GM12875 (cell line): Measurements from ENCODE around the gene DIP2C.

Source experiments
- H3K4me3 ChIP-seq: one replicate; pipeline ENCODE4 v1.5.1; 2011; ENCODE audit warnings: low read depth, low read length, control low read depth
- TF ChIP-seq, protein P1 (sequence below): IDR thresholded peaks from 2 replicates; pipeline ENCODE4 v1.5.1; 2011; ENCODE audit warnings: low read depth, mild to moderate bottlenecking, control low read depth, inconsistent platforms, low read length, moderate library complexity, borderline replicate concordance; ENCODE audit not compliant: insufficient read depth

Gene DIP2C

DNA sequence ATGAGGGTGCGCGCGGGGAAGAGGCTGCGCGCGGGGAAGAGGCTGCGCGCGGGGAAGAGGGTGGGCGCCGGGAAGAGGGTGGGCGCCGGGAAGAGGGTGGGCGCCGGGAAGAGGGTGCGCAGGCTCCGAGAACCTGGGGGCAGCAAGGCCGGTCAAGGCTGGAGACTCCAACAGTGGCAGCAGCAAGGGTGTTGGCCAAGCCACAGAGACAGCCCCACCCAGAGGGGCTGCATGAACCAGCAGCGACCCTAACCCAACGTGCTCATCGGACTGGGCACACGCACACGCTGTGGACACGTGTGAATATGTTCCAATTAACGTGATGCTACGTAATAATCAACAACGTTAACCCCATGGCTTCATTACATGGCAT, 48.8 kb downstream of the DIP2C start:
- TF ChIP-seq, protein P1, sequence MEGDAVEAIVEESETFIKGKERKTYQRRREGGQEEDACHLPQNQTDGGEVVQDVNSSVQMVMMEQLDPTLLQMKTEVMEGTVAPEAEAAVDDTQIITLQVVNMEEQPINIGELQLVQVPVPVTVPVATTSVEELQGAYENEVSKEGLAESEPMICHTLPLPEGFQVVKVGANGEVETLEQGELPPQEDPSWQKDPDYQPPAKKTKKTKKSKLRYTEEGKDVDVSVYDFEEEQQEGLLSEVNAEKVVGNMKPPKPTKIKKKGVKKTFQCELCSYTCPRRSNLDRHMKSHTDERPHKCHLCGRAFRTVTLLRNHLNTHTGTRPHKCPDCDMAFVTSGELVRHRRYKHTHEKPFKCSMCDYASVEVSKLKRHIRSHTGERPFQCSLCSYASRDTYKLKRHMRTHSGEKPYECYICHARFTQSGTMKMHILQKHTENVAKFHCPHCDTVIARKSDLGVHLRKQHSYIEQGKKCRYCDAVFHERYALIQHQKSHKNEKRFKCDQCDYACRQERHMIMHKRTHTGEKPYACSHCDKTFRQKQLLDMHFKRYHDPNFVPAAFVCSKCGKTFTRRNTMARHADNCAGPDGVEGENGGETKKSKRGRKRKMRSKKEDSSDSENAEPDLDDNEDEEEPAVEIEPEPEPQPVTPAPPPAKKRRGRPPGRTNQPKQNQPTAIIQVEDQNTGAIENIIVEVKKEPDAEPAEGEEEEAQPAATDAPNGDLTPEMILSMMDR = no peak
- H3K4me3 ChIP-seq = no peak overlapping the region

DNA sequence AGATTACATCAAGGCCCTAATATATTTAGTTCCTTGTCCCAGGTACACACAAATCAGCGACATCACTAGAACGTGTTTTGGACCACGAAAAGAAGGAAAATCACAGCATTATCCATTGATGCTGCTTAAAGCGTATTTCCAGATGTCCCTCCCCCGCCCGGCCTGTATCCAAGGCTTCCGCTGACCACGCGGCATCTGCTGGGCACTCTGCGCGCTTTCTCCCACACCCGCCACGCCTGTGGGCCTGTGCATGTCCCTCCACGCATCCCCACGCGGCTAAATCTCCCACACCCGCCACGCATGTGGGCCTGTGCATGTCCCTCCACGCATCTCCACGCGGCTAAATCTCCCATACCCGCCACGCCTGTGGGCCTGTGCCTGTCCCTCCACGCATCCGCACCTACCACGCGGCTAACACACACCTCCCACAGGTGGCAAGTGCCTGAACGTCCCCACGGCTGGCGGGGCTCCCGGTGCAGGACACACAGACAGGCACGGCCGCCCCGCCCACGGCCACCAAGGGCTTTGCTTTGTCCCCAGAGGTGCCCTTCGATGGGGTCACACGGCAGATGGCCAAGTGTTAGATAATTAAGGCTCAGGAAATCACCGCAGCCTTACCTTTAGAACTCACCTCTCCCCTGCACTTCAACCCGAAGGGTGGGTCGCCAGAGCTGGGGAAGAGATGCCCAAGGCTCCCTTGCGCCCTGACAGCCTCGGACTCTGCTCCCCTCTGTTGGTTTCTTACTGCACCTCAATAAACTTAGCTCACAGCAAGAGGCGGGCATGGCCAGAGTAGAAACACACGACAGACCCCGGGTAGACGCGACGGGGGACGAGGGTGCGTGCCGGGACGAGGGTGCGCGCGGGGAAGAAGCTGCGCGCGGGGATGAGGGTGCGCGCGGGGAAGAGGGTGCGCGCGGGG, 49.5 kb downstream of the DIP2C start:
- H3K4me3 ChIP-seq = no peak overlapping the region

DNA sequence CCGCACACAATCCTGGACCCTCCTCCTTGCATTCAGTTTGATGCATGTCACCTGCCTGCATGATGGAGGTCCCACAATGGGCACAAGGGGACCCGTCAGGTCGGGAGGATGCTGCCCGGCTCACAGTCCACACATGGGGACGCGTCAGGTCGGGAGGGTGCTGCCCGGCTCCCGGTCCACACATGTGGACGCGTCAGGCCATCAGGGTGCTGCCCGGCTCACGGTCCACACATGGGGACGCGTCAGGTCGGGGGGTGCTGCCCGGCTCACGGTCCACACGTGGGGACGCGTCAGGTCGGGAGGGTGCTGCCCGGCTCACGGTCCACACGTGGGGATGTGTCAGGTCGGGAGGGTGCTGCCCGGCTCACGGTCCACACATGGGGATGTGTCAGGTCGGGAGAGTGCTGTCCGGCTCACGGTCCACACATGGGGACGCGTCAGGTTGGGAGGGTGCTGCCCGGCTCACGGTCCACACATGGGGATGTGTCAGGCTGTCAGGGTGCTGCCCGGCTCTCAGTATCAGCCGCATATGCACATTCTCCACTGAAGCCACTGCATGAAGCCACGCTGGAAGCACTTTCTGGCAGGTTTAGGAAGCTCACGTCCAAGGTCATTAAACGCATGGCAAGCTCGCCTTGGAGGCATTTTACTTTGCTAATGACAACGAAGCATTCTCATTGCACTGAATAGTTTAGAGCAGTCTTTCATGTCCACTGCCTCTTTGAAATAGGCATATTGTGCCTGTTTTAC, 50.3 kb downstream of the DIP2C start:
- TF ChIP-seq, protein P1 = no peak
- H3K4me3 ChIP-seq = no peak overlapping the region

More for the DNA sequence above, 49.5 kb downstream of the DIP2C start:
- TF ChIP-seq, protein P1 = no peak

DNA sequence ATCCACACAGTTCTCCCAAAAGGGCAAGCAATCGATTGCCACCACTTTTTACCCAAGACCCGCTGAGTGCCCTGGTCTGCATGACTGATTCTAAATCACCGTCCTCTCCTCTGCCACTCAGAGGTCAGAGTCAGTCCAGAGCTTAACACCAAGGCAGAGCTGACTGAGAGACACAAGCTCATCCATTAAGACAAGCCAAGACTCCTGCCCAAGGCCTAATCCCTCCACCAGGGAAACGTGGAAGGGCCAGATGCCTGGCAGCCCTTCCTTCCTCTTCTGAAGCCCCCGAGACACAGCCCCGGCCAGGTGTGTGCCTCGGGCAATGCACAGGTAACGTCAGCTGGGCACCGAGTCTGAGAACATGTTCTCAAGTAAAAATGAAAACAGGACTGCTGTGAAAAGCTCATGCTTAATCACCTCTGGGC, 51.7 kb downstream of the DIP2C start:
- no peak overlapping the region for H3K4me3 ChIP-seq
- TF ChIP-seq, protein P1 = no peak

DNA sequence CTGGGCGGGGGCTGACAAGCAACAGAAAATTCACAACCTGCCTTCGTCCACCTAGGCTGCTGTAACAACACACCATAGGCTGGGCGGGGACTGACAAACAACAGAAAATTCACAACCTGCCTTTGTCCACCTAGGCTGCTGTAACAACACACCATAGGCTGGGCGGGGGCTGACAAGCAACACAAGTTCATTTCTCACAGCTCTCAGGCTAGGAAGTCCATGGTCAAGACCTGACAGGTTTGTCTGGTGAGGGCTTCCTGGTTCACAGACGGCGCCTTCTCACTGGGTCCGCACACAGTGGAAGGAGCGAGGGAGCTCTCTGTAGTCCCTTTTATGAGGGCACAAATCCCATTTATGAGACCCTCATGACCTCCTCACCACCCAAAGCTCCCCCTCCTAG, 52.2 kb downstream of the DIP2C start:
- TF ChIP-seq, protein P1 = no peak
- H3K4me3 ChIP-seq = no peak overlapping the region

DNA sequence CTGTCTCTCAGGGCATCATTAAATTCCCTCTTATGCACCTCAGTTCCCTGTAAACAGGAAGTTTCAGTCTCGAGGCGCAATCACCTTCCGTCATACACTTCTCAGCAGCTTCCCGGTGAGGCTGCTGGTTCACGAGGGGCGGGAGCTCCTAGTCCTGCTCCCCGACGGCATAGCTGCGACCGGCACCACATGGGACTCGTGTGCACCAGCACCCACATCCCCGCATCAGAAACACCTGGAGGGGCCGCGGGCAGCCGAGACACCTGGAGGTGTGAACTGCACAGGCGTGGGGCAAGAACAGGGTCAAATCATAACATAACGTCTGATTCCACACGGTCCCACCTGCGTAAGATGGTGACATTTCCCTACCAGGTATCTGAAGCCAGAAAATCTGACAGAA, 52.7 kb downstream of the DIP2C start:
- H3K4me3 ChIP-seq = no peak overlapping the region
- TF ChIP-seq, protein P1 = no peak
